Lower lobe of right lung (tissue), 2 donors: ENCODE results near the gene TMEM45B. TPM values are rescaled to one million over a fixed set of nuclear protein-coding genes. Genes with fewer than 3 reads are reported as not detected.

Experiments used
- ATAC-seq, 2 donors: fragments of 200-7000 bp; cut with Tn5 transposase; one replicate each; pipeline ENCODE4 v1.9.1; 2020 to 2022; ENCODE audit warnings: mild to moderate bottlenecking in 2 of 2, moderate library complexity in 2 of 2
- DNase-seq: peaks from one replicate; pipeline ENCODE4 v3.0.0-alpha.2; 2020
- H3K27ac ChIP-seq: fragments of 200-600 bp; one replicate; pipeline ENCODE4 v1.8.0; 2022
- H3K27me3 ChIP-seq: fragments of 200-600 bp; one replicate; pipeline ENCODE4 v1.8.0; 2022; ENCODE audit warnings: low read depth
- H3K36me3 ChIP-seq: fragments of 200-600 bp; one replicate; pipeline ENCODE4 v1.8.0; 2022; ENCODE audit warnings: mild to moderate bottlenecking
- H3K4me1 ChIP-seq: fragments of 200-600 bp; one replicate; pipeline ENCODE4 v1.8.0; 2022
- H3K4me3 ChIP-seq: fragments of 200-600 bp; one replicate; pipeline ENCODE4 v1.8.0; 2022; ENCODE audit warnings: mild to moderate bottlenecking
- H3K9me3 ChIP-seq: fragments of 200-600 bp; one replicate; pipeline ENCODE4 v1.8.0; 2022
- CTCF ChIP-seq: fragments of 200-600 bp; IDR thresholded peaks from one replicate; pipeline ENCODE4 v1.8.0; 2022; ENCODE audit warnings: antibody characterized with exemption, mild to moderate bottlenecking
- intact Hi-C: fragments of 100-400 bp; cut with DNase I; formaldehyde crosslinking; loops from one replicate; pipeline ENCODE4 v1.11.0; 2022
- total RNA-seq: library from RNA; stranded (reverse); fragmentation: NEBNext Ultra II Directional; extraction: Animal tissue kit (Norgen Biotek cat#: 25700); gene quantifications from one replicate; pipeline ENCODE4 v1.2.1, GENCODE V29; 2021
- donor health status: DM: no; HTN: yes; CAD: no; lungs with severe emphysema.

Gene TMEM45B
- total RNA-seq, 1 donor from 2014 or later, result 13.8 TPM

GRCh38 chr11:129787532-129788155, 28.0 kb upstream of the TMEM45B start:
- no peaks in the 10 kb centered on the region for H3K9me3 ChIP-seq
- ATAC-seq (no peak), DNase-seq (no peak)
- H3K4me1 ChIP-seq, result no peaks in the 10 kb centered on the region
- H3K27ac ChIP-seq, result no peak overlapping the region
- intact Hi-C loops, result no loop called here
- H3K36me3 ChIP-seq, result no peaks in the 10 kb centered on the region
- no peak overlapping the region for H3K4me3 ChIP-seq
- no peak for TF ChIP-seq CTCF
- H3K27me3 ChIP-seq, result no peaks in the 10 kb centered on the region

GRCh38 chr11:129788278-129788677, 27.4 kb upstream of the TMEM45B start:
- Histone ChIP-seq H3K27me3 (no peaks in the 10 kb centered on the region), H3K9me3 (no peaks in the 10 kb centered on the region), H3K27ac (no peak overlapping the region), H3K4me1 (no peaks in the 10 kb centered on the region), H3K36me3 (no peaks in the 10 kb centered on the region), H3K4me3 (no peak overlapping the region)
- no peak for TF ChIP-seq CTCF
- intact Hi-C loops, result no loop called here
- DNase-seq, result no peak
- ATAC-seq, result no peak

GRCh38 chr11:129790106-129790505, 25.5 kb upstream of the TMEM45B start:
- no peak overlapping the region for H3K4me3 ChIP-seq

GRCh38 chr11:129791515-129791914, 24.1 kb upstream of the TMEM45B start:
- ATAC-seq, result no peak
- Histone ChIP-seq H3K36me3 (no peaks in the 10 kb centered on the region), H3K4me3 (no peak overlapping the region), H3K4me1 (no peaks in the 10 kb centered on the region), H3K9me3 (no peaks in the 10 kb centered on the region), H3K27ac (no peak overlapping the region), H3K27me3 (no peaks in the 10 kb centered on the region)
- DNase-seq, result no peak
- TF ChIP-seq CTCF, result no peak
- intact Hi-C loops, result no loop called here

More at GRCh38 chr11:129790106-129790505, 25.5 kb upstream of the TMEM45B start:
- no peaks in the 10 kb centered on the region for H3K9me3 ChIP-seq
- no peaks in the 10 kb centered on the region for H3K27me3 ChIP-seq
- H3K4me1 ChIP-seq, result no peaks in the 10 kb centered on the region
- intact Hi-C loops, result no loop called here
- no peak for DNase-seq
- H3K27ac ChIP-seq, result no peak overlapping the region
- no peak for ATAC-seq
- H3K36me3 ChIP-seq, result no peaks in the 10 kb centered on the region
- no peak for TF ChIP-seq CTCF

GRCh38 chr11:129792663-129793062, 23.0 kb upstream of the TMEM45B start:
- Histone ChIP-seq H3K4me3 (no peak overlapping the region), H3K4me1 (no peaks in the 10 kb centered on the region), H3K27ac (no peak overlapping the region), H3K36me3 (no peaks in the 10 kb centered on the region), H3K27me3 (no peaks in the 10 kb centered on the region), H3K9me3 (no peaks in the 10 kb centered on the region)
- DNase-seq (no peak), ATAC-seq (no peak)
- TF ChIP-seq CTCF, result no peak
- intact Hi-C loops, result no loop called here
